Effector memory CD4-positive, alpha-beta T cell (primary cell): Measurements from ENCODE around the gene RSL1D1.
"Not testable (repeated sequence)": the region's sequence is repeated elsewhere in the genome, so short reads cannot be mapped to it uniquely, and the experiment has no call there.

Experiments
- DNase-seq, 3 donors: peaks; one replicate each; pipeline ENCODE4 v3.0.0-alpha.2; 2020
- H3K27ac ChIP-seq: 2 replicates; pipeline ENCODE4 v1.7.0; 2013; ENCODE audit warnings: mild to moderate bottlenecking, low read length, moderate library complexity; ENCODE audit not compliant: insufficient read depth, poor library complexity, severe bottlenecking
- H3K27me3 ChIP-seq: replicated peaks from 2 replicates; pipeline ENCODE4 v1.7.0; 2013; ENCODE audit warnings: mild to moderate bottlenecking, low read length; ENCODE audit not compliant: insufficient read depth, control insufficient read depth, poor library complexity, severe bottlenecking
- H3K36me3 ChIP-seq: 2 replicates; pipeline ENCODE4 v1.7.0; 2013; ENCODE audit warnings: mild to moderate bottlenecking, low read length, moderate library complexity; ENCODE audit not compliant: control insufficient read depth, insufficient read depth
- H3K4me1 ChIP-seq: 2 replicates; pipeline ENCODE4 v1.7.0; 2013; ENCODE audit warnings: low read length, mild to moderate bottlenecking; ENCODE audit not compliant: control insufficient read depth, insufficient read depth, poor library complexity, severe bottlenecking
- H3K4me3 ChIP-seq: 2 replicates; pipeline ENCODE4 v1.7.0; 2013; ENCODE audit warnings: low read length, low read depth, mild to moderate bottlenecking; ENCODE audit not compliant: insufficient read depth, poor library complexity, severe bottlenecking
- H3K9me3 ChIP-seq: 2 replicates; pipeline ENCODE4 v1.7.0; 2013; ENCODE audit warnings: mild to moderate bottlenecking, low read length, moderate library complexity; ENCODE audit not compliant: control insufficient read depth

Gene RSL1D1

DNA sequence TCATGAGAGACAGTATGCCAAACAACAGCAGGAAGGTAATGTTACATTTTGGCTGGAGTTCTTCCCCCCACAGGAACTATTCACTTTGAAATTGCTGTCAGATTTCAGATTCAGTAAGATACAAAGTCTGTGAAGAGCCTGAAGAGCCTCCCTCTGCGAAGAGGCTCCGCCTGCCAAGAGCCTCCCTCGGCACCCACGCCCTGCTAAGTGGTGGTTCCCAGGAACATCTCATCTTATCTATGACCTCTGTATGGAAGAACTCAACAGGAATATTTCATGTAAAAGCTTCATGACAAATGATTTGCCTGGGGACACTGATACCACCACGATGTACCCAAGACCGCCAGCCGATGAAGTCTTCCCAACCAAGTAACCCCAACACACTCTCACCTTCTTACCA lies 57.5 kb downstream of the RSL1D1 start:
- H3K27me3 ChIP-seq, result no peaks in the 10 kb centered on the region
- H3K4me3 ChIP-seq, result no peak overlapping the region
- H3K9me3 ChIP-seq, result no peaks in the 10 kb centered on the region
- DNase-seq, result no peak
- peaks cover 30% of the 10 kb centered on the region for H3K4me1 ChIP-seq
- H3K27ac ChIP-seq, result peak overlapping the region; percentile 17
- H3K36me3 ChIP-seq, result no peaks in the 10 kb centered on the region

DNA sequence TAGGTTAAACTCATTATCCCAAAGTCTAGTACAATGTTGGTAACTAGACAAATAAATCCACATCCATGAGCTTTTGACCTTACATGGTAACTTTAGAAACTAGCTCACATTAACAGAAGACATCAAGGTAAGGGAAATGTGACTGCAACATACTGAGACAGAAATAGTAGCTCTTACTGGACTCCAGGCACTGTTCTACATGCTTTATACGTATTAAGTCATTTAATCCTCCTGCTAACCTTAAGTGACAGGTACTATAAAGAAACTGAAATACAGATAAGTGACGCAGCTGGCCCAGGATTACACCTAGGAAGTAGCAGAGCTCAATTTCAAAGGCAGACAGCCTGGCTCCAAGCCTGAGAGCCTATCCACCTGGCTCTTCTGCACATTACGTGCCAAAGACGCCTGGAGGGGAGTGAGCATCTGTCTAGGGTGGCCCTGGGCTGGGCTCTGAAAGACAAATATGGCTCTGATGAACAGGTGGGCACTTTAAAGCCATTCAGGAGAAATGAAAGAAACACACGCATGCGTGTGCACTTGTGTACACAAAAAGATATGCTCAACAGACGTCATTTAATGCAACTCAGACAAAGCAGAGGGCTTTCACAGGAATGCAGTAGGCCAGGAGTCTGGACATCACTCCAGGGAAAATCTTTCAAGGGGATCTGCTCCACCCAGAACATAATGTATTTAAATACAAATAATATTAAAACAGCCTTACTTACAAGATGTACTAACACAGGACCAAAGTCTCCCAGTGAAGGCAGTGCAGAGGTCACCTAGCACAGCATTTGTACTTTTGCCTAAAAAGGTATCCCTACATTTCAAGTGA lies 58.7 kb downstream of the RSL1D1 start:
- DNase-seq, result no peak
- Histone ChIP-seq H3K9me3 (no peaks in the 10 kb centered on the region), H3K36me3 (no peaks in the 10 kb centered on the region), H3K4me1 (peaks cover 22% of the 10 kb centered on the region), H3K27ac (peak overlapping the region; percentile 23), H3K27me3 (no peaks in the 10 kb centered on the region), H3K4me3 (no peak overlapping the region)

DNA sequence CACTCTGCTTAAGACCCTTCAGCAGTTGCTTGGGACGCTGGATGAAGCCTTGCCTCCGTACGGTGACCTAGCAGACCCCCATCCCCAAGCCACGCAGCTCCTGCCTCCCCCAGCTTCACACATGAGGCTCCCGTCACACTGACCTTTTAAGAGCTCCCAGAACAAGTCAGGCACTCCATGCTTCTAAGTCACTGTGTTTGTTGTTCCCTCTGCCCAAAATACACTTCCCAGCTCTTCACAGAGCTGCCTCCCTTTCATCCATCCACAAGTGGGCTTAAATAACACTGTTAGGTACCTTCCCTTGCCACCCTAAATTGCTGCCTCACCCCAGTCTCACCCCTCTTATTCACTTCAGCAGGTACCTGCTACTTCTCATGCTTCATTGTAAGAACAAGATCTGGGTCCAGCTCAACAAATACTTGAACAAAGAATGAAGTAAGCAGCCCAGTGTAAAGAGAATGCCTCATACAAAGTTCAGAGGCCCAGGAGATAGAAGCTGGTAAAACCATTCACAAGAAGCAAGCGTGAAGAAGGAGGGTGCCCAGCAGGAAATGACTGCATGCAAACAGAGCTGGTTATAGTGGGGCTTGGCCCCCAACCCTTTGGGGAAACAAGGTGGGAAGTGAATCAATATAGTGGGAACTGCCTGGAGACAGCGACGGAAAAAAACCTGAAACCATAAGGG lies 60.1 kb downstream of the RSL1D1 start:
- no peak overlapping the region for H3K4me3 ChIP-seq
- peaks cover 28% of the 10 kb centered on the region for H3K4me1 ChIP-seq
- no peaks in the 10 kb centered on the region for H3K9me3 ChIP-seq
- DNase-seq, result no peak
- H3K36me3 ChIP-seq, result no peaks in the 10 kb centered on the region
- H3K27me3 ChIP-seq, result no peaks in the 10 kb centered on the region
- no peak overlapping the region for H3K27ac ChIP-seq

DNA sequence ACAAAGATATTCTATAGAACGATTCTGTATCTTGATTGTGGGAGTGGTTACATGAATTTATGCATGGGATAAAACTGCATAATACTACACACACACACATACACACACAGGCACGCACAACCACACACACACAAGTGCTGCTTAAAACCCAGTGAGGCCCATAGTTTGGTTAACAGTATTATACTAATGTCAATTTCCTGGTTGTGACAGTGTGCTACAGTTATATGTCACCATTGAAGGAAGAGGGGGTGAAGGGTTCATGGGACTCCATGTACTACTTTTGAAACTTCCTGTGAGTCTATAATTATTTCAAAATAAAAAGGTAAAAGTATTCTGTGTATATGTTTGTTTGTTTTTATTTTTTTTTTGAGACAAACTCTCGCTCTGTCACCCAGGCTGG lies 62.4 kb downstream of the RSL1D1 start:
- Histone ChIP-seq H3K9me3 (no peaks in the 10 kb centered on the region), H3K27me3 (no peaks in the 10 kb centered on the region), H3K27ac (no peak overlapping the region), H3K4me1 (peaks cover 24% of the 10 kb centered on the region), H3K4me3 (no peak overlapping the region), H3K36me3 (no peaks in the 10 kb centered on the region)
- DNase-seq, result no peak

DNA sequence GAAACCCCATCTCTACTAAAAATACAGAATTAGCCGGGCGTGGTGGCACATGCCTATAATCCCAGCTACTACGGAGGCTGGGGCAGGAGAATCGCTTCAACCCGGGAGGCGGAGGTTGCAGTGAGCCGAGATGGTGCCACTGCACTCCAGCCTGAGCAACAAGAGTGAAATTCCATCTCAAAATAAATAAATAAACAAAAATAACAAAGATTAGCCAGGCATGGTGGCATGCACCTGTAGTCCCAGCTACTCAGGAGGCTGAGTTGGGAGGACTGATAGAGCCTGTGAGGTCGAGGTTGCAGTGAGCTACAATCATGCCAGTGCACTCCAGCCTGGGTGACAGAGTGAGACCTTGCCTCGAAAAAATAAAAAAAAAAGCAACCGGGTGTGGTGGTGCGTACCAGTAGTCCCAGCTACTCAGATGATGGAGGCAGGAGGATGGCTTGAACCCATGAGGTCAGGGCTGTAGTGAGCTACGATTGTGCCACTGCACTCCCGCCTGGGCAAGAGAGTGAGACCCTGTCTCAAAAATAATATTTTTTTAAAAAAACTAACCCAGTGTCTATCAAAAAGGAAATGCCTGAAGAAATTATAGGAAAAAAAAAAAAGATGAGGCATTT lies 66.3 kb downstream of the RSL1D1 start:
- not testable (repeated sequence) for H3K9me3 ChIP-seq, DNase-seq, H3K36me3 ChIP-seq, H3K4me3 ChIP-seq, H3K27ac ChIP-seq, H3K27me3 ChIP-seq
- peaks cover 28% of the 10 kb centered on the region for H3K4me1 ChIP-seq

DNA sequence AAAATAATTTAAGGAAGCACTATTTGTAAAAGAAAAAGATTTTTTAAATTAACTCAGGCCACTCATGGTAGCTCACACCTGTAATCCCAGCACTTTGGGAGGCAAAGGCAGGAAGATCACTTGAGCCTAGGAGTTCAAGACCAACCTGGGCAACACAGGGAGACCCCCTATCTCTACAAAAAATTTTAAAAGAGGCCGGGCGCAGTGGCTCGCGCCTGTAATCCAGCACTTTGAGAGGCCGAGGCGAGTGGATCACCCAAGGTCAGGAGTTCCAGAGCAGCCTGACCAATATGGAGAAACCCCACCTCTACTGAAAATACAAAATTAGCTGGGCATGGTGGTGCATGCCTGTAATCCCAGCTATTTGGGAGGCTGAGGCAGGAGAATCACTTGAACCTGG lies 67.0 kb downstream of the RSL1D1 start:
- peak overlapping the region; percentile 92 for H3K27ac ChIP-seq

DNA sequence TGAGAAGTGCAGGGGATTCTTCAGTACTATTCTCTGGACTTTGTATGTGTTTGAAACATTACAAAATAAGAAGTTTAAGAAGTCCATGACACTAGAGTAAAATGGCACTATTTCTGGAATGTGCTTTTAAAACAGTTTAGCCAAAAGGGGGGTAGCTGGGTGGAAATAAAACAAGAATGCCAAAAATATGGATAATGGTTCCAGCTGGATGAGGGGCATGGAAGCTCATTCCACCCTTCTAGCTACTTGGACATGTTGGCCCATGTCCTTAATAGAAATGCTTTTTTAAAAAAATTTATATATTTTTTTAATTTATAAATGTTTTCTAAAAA lies 67.3 kb downstream of the RSL1D1 start:
- Histone ChIP-seq H3K4me3 (peak overlapping the region; percentile 19), H3K9me3 (no peaks in the 10 kb centered on the region), H3K4me1 (peaks cover 28% of the 10 kb centered on the region), H3K36me3 (no peaks in the 10 kb centered on the region), H3K27ac (peak overlapping the region; percentile 92), H3K27me3 (no peaks in the 10 kb centered on the region)
- DNase-seq, result no peak

More for the DNA sequence above, 67.0 kb downstream of the RSL1D1 start:
- peaks cover 28% of the 10 kb centered on the region for H3K4me1 ChIP-seq
- H3K27me3 ChIP-seq, H3K9me3 ChIP-seq, H3K36me3 ChIP-seq, DNase-seq, H3K4me3 ChIP-seq: not testable (repeated sequence)
